Hematopoietic multipotent progenitor cell (in vitro differentiated cells): Measurements from ENCODE around the gene GPR65. TPM values are rescaled to one million over a fixed set of nuclear protein-coding genes. Genes with fewer than 3 reads are reported as not detected.

Experiments used
- DNase-seq, 3 donors: peaks; one replicate each; pipeline ENCODE4 v3.0.0-alpha.2; 2011 to 2015; ENCODE audit warnings: low read depth in 2 of 3, low spot score in 2 of 3
- small RNA-seq: library from RNA; depleted of rRNA; stranded (forward); fragments of <200 nt; gene quantifications from one replicate; pipeline ENCODE3, GENCODE V24; 2012
- total RNA-seq: library from RNA; depleted of rRNA; stranded (reverse); fragments of >200 nt; gene quantifications from one replicate; pipeline ENCODE4 v1.2.3, GENCODE V29; 2012

The GPR65 gene
- total RNA-seq, 1 donor = 0.27 TPM

DNA sequence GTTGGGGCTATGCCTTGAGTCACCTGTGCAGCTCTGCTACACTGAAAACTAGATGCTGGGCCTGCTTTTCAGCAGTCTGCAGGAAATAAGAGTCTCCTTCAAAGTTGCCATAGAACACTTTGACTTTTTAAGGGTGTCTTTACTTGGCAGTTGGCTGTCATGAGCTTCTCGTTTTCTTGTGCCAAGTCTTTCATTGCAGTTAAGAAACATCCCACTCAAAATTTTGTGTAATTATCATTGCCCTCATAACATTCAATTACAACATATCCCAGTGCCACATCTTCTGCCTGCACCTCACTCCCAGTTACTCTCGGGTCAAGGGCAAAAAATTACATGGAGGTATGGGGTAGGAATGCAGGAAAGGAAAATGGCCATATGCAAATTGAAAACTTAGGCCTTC is 29.1 kb downstream of the GPR65 start:
- DNase-seq = no peak

DNA sequence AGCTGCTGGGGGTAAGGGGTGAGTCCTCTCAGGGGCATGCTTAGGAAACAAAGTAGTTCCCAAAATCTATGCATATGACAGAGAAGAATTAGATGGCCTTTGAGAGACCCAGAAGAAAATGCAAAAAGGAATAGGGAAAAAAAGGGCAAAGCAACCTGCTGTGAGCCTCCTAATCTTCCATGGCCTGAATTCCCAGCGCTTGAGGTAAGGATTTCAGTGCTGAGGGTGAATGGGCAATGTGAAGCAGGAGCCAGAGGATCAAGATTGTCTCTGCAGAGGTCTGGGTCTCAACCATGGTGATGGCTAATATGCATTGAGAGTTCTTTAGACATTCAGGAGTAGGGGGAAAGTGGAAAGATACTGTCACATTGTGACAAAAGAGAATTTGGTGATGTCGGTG is 31.5 kb downstream of the GPR65 start:
- DNase-seq = no peak

GRCh38 chr14:88037325-88037724 is 32.4 kb downstream of the GPR65 start:
- DNase-seq = no peak

DNA sequence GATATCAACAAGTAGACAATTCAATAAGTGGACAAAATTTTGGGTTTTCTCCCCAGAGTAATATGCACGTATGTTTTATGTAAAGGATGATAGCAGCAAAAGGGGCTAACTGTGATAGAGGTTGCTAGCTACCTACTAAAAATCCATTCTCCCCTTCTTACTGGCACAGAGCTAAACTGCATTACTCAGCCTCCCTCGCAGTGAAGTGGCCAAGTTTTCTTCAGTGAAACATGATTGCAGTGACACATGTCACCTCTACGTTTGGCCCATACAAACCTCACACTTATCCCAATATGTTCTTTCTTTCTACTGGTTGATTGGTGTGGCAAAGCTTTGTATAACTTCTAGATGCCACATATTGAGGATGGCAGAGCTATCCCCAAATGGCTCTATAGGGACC is 34.3 kb downstream of the GPR65 start:
- no peak for DNase-seq

- DNase-seq = no peak
These were observed 35.2 kb downstream of the GPR65 start for GRCh38 chr14:88040146-88040545.

- no peak for DNase-seq
These were observed 38.9 kb downstream of the GPR65 start for GRCh38 chr14:88043529-88044443.

GRCh38 chr14:88044444-88044758 is 39.5 kb downstream of the GPR65 start:
- DNase-seq = no peak

DNA sequence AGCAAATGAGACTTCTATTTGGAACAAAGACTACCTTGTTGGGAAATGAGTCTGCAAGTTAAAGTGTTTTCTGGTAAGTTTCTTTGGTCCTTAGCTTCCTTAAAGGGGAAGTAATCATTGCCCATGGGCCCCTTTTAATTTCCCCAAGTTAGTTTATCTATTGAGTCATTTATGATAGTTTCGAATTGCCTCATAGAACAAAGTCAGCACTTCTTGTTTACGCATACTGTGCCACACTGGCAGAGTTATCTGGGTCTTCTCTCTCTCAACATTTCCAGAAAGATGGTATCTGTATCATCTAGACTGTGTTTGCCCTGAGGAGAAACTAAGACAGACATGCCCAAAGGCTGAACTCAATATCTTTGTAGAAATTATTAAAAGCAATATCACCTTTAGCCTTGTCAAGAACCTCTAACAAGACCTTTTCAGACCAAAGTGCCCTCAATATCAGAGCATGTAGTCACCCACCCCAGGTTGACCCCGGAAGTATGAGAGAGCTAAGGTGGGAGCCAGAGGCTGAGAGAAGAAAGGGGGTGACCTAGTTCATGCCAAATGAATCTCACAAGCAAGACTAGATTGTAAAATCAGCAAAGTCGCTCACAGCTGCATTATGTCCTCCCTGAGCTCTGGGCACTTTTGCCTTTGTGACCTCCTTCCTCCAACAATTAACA is 40.0 kb downstream of the GPR65 start:
- DNase-seq = no peak

DNA sequence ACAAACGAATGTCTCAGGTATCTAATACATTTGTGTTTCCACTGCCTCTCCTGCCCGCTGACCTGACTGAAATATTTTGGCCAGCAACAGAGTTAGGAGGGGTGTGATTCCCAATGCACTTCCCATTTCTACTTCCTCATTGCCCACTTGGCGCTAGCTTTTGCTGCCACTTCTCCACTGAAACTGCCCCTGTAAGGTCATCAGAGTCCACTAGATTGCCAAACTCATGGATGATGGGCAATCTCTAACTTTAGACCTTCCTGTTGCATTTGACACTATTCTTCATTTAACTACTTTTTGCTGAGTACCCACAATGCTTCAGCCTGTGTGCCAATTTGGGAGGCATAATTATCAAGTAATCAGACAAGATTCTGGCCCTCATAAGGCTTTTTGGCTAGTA is 40.8 kb downstream of the GPR65 start:
- DNase-seq = no peak

GRCh38 chr14:88048351-88048750 is 43.4 kb downstream of the GPR65 start:
- DNase-seq = no peak

DNA sequence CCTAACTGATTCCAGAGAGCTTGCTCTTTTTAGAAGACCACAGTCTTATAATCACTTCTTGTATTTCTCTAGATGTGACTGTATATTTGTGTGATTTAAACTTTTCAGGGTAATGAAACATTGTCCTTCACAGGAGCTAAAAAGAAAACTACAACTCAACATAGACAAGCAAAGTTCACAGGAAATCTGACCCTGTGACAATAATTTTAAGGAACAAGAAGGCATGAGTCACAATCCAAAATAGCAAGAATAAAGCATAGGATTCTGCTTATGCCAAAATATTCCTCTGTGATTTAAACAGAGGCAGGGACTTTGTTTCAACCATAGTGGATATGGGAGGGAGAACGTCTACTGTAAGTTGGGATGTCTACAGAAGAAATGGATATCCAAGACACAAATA is 44.3 kb downstream of the GPR65 start:
- no peak for DNase-seq

GRCh38 chr14:88049936-88050335 is 45.0 kb downstream of the GPR65 start:
- DNase-seq = no peak

GRCh38 chr14:88060576-88060975 is 55.6 kb downstream of the GPR65 start:
- no peak for DNase-seq

GRCh38 chr14:88063811-88064210 is 58.9 kb downstream of the GPR65 start:
- DNase-seq = no peak

Small RNAs within 50 kb of the gene (small RNA-seq; reads per million reads assigned to genes)
- gene RNU6-835P = not detected

Other genes starting within 250 kb of the GPR65 start
- 24.5 TPM for gene GALC, start 12.0 kb upstream of the GPR65 start, total RNA-seq